Measurements from ENCODE around the gene NCKAP5.

DNA sequence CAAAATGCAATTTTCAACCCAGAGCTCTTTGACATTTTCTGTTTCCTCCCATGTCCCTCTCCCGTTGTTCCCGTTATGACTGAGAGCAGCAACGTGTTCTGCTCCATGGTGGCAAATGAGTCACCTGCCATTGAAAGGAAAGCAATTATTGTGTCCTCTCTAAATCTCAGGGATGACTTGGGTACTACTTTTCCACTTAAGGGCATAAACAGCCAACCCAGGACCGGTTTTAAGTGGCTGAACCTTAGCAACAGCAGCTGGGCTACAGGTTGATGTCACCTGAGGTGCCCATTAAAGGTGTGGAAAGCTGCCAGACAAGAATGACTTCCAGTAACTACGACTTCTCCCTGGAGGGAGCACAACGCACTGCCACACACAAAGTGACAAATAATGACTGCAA lies 236.8 kb downstream of the NCKAP5 start:
- TF ChIP-seq CTCF (IDR thresholded peaks at IDR 0.05; ENCODE audit: insufficient read depth, low read depth, low read length) = no peak
- no peak for TF ChIP-seq EZH2 (IDR thresholded peaks at IDR 0.05; ENCODE audit: insufficient read depth, low read length)
